Nephron (organoid): Measurements from ENCODE around the gene ESRRA.

ENCODE experiments used
- H3K27ac Mint-ChIP-seq, 3 experiments: 2 replicates each; pipeline ENCODE4 v1.8.0; 2020; ENCODE audit warnings: mixed read lengths in 3 of 3, mild to moderate bottlenecking in 2 of 3, moderate library complexity in 1 of 3
- H3K27me3 Mint-ChIP-seq: 2 replicates; pipeline ENCODE4 v1.8.0; 2021; ENCODE audit warnings: low read depth, mild to moderate bottlenecking, moderate library complexity, mixed read lengths
- H3K36me3 Mint-ChIP-seq: 2 replicates; pipeline ENCODE4 v1.8.0; 2020; ENCODE audit warnings: low read depth, mixed read lengths
- H3K4me1 Mint-ChIP-seq: 2 replicates; pipeline ENCODE4 v1.8.0; 2020; ENCODE audit warnings: mixed read lengths
- H3K4me3 Mint-ChIP-seq, 3 experiments: 2 replicates each; pipeline ENCODE4 v1.8.0; 2020; ENCODE audit warnings: mild to moderate bottlenecking in 3 of 3, mixed read lengths in 3 of 3, moderate library complexity in 2 of 3
- H3K9me3 Mint-ChIP-seq: 2 replicates; pipeline ENCODE4 v1.8.0; 2020; ENCODE audit warnings: mixed read lengths
- TF ChIP-seq, protein P1 (sequence below), 3 experiments: fragments of 200-600 bp; sonication (generic); IDR thresholded peaks; one replicate each; pipeline ENCODE4 v1.5.0; 2021; ENCODE audit warnings: antibody characterized with exemption in 3 of 3; ENCODE audit not compliant: unreplicated experiment in 3 of 3

ESRRA gene

DNA sequence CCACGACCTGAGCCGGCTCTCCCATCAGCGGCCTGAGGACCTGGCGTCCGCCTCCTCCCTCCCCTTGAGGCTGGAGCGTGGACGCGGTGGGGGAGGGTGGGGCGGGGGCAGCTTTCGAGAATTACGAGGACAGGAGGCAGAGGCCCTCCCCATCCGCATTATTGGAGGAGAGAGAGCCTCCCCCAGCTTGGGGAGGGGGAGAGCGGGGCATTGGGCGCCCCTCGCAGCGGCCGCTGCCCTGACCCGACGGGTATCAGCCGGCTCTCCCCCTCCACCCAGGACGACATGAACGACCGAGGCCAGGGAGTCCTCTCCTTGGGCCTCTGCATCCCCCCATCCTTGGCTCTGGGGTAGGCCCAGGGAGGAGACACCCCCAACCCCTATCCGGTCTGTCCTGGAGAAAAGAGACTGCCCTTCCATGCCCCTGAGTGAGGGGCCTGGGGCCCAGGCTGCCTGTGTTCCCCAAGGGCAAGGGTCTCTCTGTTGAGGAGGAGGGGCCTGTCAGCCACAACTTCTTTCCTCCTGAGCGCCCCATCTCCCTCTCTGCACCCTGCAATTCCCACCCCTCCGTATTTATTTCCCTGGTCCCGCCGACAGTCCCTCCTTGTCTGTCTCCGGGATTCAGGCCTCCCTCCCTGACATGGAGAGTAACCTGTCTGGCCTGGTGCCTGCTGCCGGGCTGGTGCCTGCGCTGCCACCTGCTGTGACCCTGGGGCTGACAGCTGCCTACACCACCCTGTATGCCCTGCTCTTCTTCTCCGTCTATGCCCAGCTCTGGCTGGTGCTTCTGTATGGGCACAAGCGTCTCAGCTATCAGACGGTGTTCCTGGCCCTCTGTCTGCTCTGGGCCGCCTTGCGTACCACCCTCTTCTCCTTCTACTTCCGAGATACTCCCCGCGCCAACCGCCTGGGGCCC lies 19.2 kb upstream of the ESRRA start:
- H3K27ac Mint-ChIP-seq, result peak overlapping the region; percentile 54 to 89 (median 82)

DNA sequence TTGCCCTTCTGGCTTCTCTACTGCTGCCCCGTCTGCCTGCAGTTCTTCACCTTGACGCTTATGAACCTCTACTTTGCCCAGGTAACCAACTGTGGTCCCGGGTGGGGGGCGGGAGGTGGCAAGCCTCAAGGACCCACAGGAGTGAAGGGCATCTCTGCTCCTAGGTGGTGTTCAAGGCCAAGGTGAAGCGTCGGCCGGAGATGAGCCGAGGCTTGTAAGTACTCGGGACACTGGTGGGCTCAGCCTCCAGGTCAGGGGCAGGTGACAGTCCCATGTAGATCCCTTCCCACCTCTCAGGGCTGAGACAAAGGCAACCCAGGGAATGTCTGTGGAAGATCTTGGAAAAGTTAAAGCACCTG lies 18.5 kb upstream of the ESRRA start:
- Mint-ChIP-seq H3K4me3 (peak overlapping the region; percentile 90 to 93 (median 92)), H3K36me3 (peaks cover 13% of the 10 kb centered on the region), H3K9me3 (no peaks in the 10 kb centered on the region), H3K27ac (peak overlapping the region; percentile 54 to 89 (median 82)), H3K27me3 (peaks cover 33% of the 10 kb centered on the region), H3K4me1 (peaks cover 12% of the 10 kb centered on the region)
- TF ChIP-seq, protein P1, sequence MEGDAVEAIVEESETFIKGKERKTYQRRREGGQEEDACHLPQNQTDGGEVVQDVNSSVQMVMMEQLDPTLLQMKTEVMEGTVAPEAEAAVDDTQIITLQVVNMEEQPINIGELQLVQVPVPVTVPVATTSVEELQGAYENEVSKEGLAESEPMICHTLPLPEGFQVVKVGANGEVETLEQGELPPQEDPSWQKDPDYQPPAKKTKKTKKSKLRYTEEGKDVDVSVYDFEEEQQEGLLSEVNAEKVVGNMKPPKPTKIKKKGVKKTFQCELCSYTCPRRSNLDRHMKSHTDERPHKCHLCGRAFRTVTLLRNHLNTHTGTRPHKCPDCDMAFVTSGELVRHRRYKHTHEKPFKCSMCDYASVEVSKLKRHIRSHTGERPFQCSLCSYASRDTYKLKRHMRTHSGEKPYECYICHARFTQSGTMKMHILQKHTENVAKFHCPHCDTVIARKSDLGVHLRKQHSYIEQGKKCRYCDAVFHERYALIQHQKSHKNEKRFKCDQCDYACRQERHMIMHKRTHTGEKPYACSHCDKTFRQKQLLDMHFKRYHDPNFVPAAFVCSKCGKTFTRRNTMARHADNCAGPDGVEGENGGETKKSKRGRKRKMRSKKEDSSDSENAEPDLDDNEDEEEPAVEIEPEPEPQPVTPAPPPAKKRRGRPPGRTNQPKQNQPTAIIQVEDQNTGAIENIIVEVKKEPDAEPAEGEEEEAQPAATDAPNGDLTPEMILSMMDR (IDR thresholded peaks at IDR 0.05; ENCODE audit: unreplicated experiment in 3 of 3), result no peak

More for the DNA sequence above, 19.2 kb upstream of the ESRRA start:
- peak overlapping the region; percentile 90 to 93 (median 92) for H3K4me3 Mint-ChIP-seq
- H3K4me1 Mint-ChIP-seq, result peaks cover 12% of the 10 kb centered on the region
- no peaks in the 10 kb centered on the region for H3K9me3 Mint-ChIP-seq
- peaks cover 32% of the 10 kb centered on the region for H3K27me3 Mint-ChIP-seq
- TF ChIP-seq, protein P1 (IDR thresholded peaks at IDR 0.05; ENCODE audit: unreplicated experiment in 3 of 3), result no peak
- H3K36me3 Mint-ChIP-seq, result peaks cover 20% of the 10 kb centered on the region

DNA sequence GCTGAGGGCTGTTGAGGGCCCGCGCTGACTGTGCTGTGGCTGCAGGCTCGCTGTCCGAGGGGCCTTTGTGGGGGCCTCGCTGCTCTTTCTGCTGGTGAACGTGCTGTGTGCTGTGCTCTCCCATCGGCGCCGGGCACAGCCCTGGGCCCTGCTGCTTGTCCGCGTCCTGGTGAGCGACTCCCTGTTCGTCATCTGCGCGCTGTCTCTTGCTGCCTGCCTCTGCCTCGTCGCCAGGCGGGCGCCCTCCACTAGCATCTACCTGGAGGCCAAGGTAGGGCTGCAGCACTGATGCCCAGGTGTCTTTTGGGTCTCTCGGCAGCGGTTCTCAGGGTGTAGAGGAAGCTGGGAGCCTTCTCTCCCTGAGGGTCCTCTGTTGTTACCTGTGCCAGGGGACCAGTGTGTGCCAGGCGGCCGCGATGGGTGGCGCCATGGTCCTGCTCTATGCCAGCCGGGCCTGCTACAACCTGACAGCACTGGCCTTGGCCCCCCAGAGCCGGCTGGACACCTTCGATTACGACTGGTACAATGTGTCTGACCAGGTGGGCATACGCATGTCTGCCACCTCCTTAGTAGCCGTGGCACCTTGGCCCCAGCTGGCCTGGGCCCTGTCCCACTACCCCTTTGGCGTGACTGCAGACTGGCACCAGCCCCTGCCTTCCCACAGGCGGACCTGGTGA lies 17.5 kb upstream of the ESRRA start:
- H3K27ac Mint-ChIP-seq, result no peak overlapping the region
- H3K36me3 Mint-ChIP-seq, result peaks cover 9% of the 10 kb centered on the region
- no peaks in the 10 kb centered on the region for H3K9me3 Mint-ChIP-seq
- peaks cover 39% of the 10 kb centered on the region for H3K27me3 Mint-ChIP-seq
- TF ChIP-seq, protein P1 (IDR thresholded peaks at IDR 0.05; ENCODE audit: unreplicated experiment in 3 of 3), result no peak
- peak overlapping the region; percentile 54 to 59 (median 58) for H3K4me3 Mint-ChIP-seq
- H3K4me1 Mint-ChIP-seq, result peaks cover 12% of the 10 kb centered on the region

DNA sequence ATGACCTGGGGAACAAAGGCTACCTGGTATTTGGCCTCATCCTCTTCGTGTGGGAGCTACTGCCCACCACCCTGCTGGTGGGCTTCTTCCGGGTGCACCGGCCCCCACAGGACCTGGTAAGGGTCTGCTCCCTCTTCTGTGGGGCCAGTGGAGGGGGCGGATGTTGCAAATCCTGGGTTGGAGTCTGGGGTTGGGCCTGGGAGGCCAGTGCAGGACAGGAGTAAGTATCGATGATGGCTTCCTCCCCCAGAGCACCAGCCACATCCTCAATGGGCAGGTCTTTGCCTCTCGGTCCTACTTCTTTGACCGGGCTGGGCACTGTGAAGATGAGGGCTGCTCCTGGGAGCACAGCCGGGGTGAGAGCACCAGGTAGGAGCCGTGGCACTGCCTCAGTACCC lies 17.0 kb upstream of the ESRRA start:
- Mint-ChIP-seq H3K9me3 (no peaks in the 10 kb centered on the region), H3K4me1 (peaks cover 12% of the 10 kb centered on the region), H3K36me3 (peaks cover 6% of the 10 kb centered on the region), H3K27ac (no peak overlapping the region), H3K4me3 (peak overlapping the region in 1 of 3 experiments; percentile 59), H3K27me3 (peaks cover 45% of the 10 kb centered on the region)
- TF ChIP-seq, protein P1 (IDR thresholded peaks at IDR 0.05; ENCODE audit: unreplicated experiment in 3 of 3), result no peak

DNA sequence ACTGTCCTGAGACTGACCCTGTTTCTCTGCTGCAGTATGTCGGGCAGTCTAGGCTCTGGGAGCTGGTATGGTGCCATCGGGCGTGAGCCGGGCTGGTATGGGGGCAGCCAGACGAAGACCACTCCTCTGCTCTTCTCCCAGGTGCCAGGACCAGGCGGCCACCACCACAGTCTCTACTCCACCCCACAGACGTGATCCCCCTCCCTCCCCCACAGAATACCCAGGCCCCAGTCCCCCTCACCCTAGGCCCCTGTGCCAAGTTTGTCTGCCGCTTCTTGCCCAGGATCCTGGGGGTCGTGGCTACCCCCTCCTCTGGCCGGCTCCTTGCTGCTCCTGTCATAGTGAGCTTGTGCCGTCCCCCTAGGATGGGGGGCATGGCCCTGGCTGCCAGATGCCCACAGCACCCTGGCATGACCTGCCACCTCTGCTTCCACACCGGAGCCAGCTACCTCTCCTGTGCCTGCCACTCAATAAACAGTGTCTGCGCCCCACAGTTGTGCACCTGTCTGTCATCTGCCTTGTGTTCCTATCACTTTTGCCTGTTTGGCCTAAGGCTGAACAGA lies 16.2 kb upstream of the ESRRA start:
- Mint-ChIP-seq H3K4me3 (peak overlapping the region; percentile 19 to 60 (median 58)), H3K36me3 (peaks cover 6% of the 10 kb centered on the region), H3K27ac (no peak overlapping the region), H3K27me3 (peaks cover 52% of the 10 kb centered on the region), H3K9me3 (no peaks in the 10 kb centered on the region), H3K4me1 (peaks cover 12% of the 10 kb centered on the region)
- TF ChIP-seq, protein P1 (IDR thresholded peaks at IDR 0.05; ENCODE audit: unreplicated experiment in 3 of 3), result no peak
